ENCODE measurements around the gene PCYT1B.

The PCYT1B gene

GRCh38 chrX:24601858-24602257, 45.3 kb downstream of the PCYT1B start:
- no peak for TF ChIP-seq CTCF (IDR thresholded peaks at IDR 0.05; ENCODE audit: low read depth, low read length)
- H3K4me3 ChIP-seq (ENCODE audit: low read depth, low read length): no peak overlapping the region

GRCh38 chrX:24594501-24594900, 52.6 kb downstream of the PCYT1B start:
- H3K4me3 ChIP-seq (ENCODE audit: low read depth, low read length): no peak overlapping the region
- TF ChIP-seq CTCF (IDR thresholded peaks at IDR 0.05; ENCODE audit: low read depth, low read length): no peak

GRCh38 chrX:24590111-24590510, 57.0 kb downstream of the PCYT1B start:
- H3K4me3 ChIP-seq (ENCODE audit: low read depth, low read length): no peak overlapping the region

DNA sequence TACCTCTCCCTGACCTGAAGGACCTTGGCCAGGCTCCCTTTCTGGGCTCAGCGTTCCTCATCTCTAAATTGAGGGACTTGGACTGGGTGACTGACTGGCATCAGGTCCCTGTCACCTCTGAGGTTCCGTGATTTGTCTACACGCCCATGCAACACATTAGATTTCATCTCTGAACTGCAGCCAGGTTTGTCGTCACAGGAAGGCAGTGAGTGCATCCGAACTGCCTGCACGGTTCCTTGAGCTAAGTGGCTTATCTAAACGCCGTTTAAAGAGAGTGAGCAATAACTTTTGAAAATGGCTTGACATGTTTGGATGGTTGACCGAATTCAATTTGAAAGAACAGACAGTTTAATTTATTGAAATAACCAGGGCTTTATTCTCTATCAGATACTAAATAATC, 70.1 kb downstream of the PCYT1B start:
- TF ChIP-seq CTCF (IDR thresholded peaks at IDR 0.05; ENCODE audit: low read depth, low read length): no peak
- no peak overlapping the region for H3K4me3 ChIP-seq (ENCODE audit: low read depth, low read length)

More at GRCh38 chrX:24590111-24590510, 57.0 kb downstream of the PCYT1B start:
- no peak for TF ChIP-seq CTCF (IDR thresholded peaks at IDR 0.05; ENCODE audit: low read depth, low read length)

- no peak for TF ChIP-seq CTCF (IDR thresholded peaks at IDR 0.05; ENCODE audit: low read depth, low read length)
- H3K4me3 ChIP-seq (ENCODE audit: low read depth, low read length): no peak overlapping the region
These were observed 71.7 kb downstream of the PCYT1B start for GRCh38 chrX:24575496-24575895.

GRCh38 chrX:24574743-24575142, 72.4 kb downstream of the PCYT1B start:
- no peak for TF ChIP-seq CTCF (IDR thresholded peaks at IDR 0.05; ENCODE audit: low read depth, low read length)

GRCh38 chrX:24567169-24567568, 80.0 kb downstream of the PCYT1B start:
- H3K4me3 ChIP-seq (ENCODE audit: low read depth, low read length): no peak overlapping the region
- TF ChIP-seq CTCF (IDR thresholded peaks at IDR 0.05; ENCODE audit: low read depth, low read length): no peak

More at GRCh38 chrX:24574743-24575142, 72.4 kb downstream of the PCYT1B start:
- H3K4me3 ChIP-seq (ENCODE audit: low read depth, low read length): no peak overlapping the region

All from WI38 (cell line).